SH-SY5Y (cell line): ENCODE data around the gene CCDC159.

Experiments
- GATA2 ChIP-seq: IDR thresholded peaks from 2 replicates; pipeline ENCODE4 v1.6.1; 2011; ENCODE audit warnings: mild to moderate bottlenecking, low read depth, low read length
- GATA3 ChIP-seq: IDR thresholded peaks from 2 replicates; pipeline ENCODE4 v1.6.1; 2011; ENCODE audit warnings: low read depth, mild to moderate bottlenecking, low read length, moderate library complexity

GRCh38 chr19:11342429-11342828 lies 3.9 kb upstream of the CCDC159 start:
- no peak for TF ChIP-seq GATA3
- no peak for TF ChIP-seq GATA2
